ENCODE measurements around the gene TIFAB. TPM values are rescaled to one million over a fixed set of nuclear protein-coding genes. Genes with fewer than 3 reads are reported as not detected.

The TIFAB gene
- total RNA-seq, 1 experiment from 2014 or later = not detected

- intact Hi-C loops (cut with micrococcal nuclease; ENCODE audit: unreplicated experiment) (no loop called here), in situ Hi-C loops (cut with HindIII; ENCODE audit: low pct_unique_long_range_greater_than_20kb, low sequenced_read_pairs) (no loop called here)
- Histone ChIP-seq H3K4me3 (ENCODE audit: low read depth in 2 of 2, low read length in 2 of 2) (no peak overlapping the region), H3K9me3 (ENCODE audit: control insufficient read depth, insufficient read depth, low read depth, low read length) (peaks cover 6% of the 10 kb centered on the region; the same call in 1 of the 2 replicates), H3K36me3 (ENCODE audit: control insufficient read depth, insufficient read depth, low read length) (no peaks in the 10 kb centered on the region), H3K27ac (ENCODE audit: low read length) (no peak overlapping the region), H3K27me3 (ENCODE audit: control insufficient read depth, insufficient read depth, low read length) (no peaks in the 10 kb centered on the region), H3K4me1 (ENCODE audit: control insufficient read depth, insufficient read depth, low read length) (no peaks in the 10 kb centered on the region)
- DNase-seq (ENCODE audit: low read depth, low spot score) = no peak
- BruUV-seq (replicated peaks) = no TSS peak
- ATAC-seq = no peak
- CTCF ChIA-PET = no interaction called here
- POLR2A ChIA-PET = no interaction called here
- TF ChIP-seq TCF7L2 (IDR thresholded peaks at IDR 0.05; ENCODE audit: low read depth, low read length) (no peak), CTCF (IDR thresholded peaks at IDR 0.05) (no peak), SIN3A (IDR thresholded peaks at IDR 0.05; ENCODE audit: borderline replicate concordance, insufficient read depth, low read depth, low read length) (no peak), REST (IDR thresholded peaks at IDR 0.05; ENCODE audit: insufficient read depth in 1 of 2, low read depth in 2 of 2, low read length in 1 of 2) (no peak), POLR2AphosphoS5 (IDR thresholded peaks at IDR 0.05; ENCODE audit: low read depth, low read length) (no peak)
Measured at GRCh38 chr5:135428586-135428985, 23.6 kb downstream of the TIFAB start.

GRCh38 chr5:135426102-135427082 lies 25.8 kb downstream of the TIFAB start:
- ATAC-seq (peak; percentile 91), DNase-seq (ENCODE audit: low read depth, low spot score) (peak; percentile 42)
- BruUV-seq (replicated peaks) = no TSS peak
- CTCF ChIA-PET = no interaction called here
- H3K27ac ChIP-seq (ENCODE audit: low read length) = no peak overlapping the region
- no peak overlapping the region for H3K4me3 ChIP-seq (ENCODE audit: low read depth in 2 of 2, low read length in 2 of 2)
- no peaks in the 10 kb centered on the region for H3K4me1 ChIP-seq (ENCODE audit: control insufficient read depth, insufficient read depth, low read length)
- H3K36me3 ChIP-seq (ENCODE audit: control insufficient read depth, insufficient read depth, low read length) = no peaks in the 10 kb centered on the region
- POLR2A ChIA-PET = no interaction called here
- H3K9me3 ChIP-seq (ENCODE audit: control insufficient read depth, insufficient read depth, low read depth, low read length) = peaks cover 6% of the 10 kb centered on the region; the same call in 1 of the 2 replicates
- TF ChIP-seq CTCF (IDR thresholded peaks at IDR 0.05) (peak; percentile 79), TCF7L2 (IDR thresholded peaks at IDR 0.05; ENCODE audit: low read depth, low read length) (no peak), SIN3A (IDR thresholded peaks at IDR 0.05; ENCODE audit: borderline replicate concordance, insufficient read depth, low read depth, low read length) (no peak)
- peaks cover 2% of the 10 kb centered on the region for H3K27me3 ChIP-seq (ENCODE audit: control insufficient read depth, insufficient read depth, low read length)
- intact Hi-C loops (cut with micrococcal nuclease; ENCODE audit: unreplicated experiment) (no loop called here), in situ Hi-C loops (cut with HindIII; ENCODE audit: low pct_unique_long_range_greater_than_20kb, low sequenced_read_pairs) (no loop called here)
